ENCODE data around the gene PKP2. TPM values are rescaled to one million over a fixed set of nuclear protein-coding genes. Genes with fewer than 3 reads are reported as not detected.

Gene PKP2
- total RNA-seq, 5 donors from 2014 or later (not counting 1 experiment from before 2014, with no cell fraction given): 0.45 to 1.3 (median 0.93) TPM

DNA sequence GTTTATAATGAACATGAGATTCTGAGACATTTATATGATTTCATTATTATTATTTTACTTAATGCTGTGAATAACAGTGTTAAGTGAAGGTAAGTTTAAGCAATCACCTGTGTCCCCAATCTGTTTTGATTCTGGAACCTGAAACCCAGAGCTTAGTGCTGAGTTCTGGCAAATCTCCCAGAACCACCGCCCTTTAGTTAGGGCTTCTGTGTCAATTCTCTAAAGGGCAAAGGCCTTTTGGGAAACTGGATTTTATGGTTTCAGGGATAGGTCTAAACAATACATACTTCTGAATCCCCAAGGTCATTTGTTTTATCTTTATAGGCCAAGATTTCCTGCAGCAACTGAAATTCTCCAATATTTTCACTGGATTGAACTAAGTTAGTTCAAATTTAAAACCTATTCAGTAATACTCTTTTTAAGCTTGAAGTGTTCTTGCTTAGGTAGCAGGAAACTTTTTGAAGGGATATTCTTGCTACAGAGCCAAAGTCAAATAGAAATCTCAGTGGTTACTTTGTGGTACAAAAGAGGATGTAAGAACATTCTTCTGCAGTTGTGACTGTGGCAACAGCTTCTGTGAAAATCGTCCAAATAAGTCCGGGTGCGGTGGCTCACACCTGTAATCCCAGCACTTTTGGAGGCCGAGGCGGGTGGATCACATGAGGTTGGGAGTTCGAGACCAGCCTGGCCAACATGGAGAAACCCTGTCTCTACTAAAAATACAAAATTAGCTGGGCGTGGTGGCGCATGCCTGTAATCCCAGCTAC lies 10.0 kb upstream of the PKP2 start:
- Mint-ChIP-seq H3K9me3 (peaks cover 0 to under 1% (median 0%) of the 10 kb centered on the region in 3 donors), H3K36me3 (no peaks in the 10 kb centered on the region), H3K4me1 (no peaks in the 10 kb centered on the region), H3K27me3 (peaks cover 12 to 17% of the 10 kb centered on the region in 2 donors), H3K27ac (no peak overlapping the region), H3K4me3 (no peak overlapping the region)
- Histone ChIP-seq H3K4me3 (ENCODE audit: control insufficient read depth in 1 of 2, extremely low read depth in 1 of 2, low read length in 1 of 2) (no peak overlapping the region), H3K9me3 (no peaks in the 10 kb centered on the region), H3K27me3 (replicated peaks in 1 of 2; ENCODE audit: control insufficient read depth in 2 of 2, extremely low read depth in 1 of 2, insufficient read depth in 2 of 2, low read length in 1 of 2) (no peaks in the 10 kb centered on the region), H3K36me3 (ENCODE audit: control insufficient read depth in 2 of 2, extremely low read depth in 1 of 2, insufficient read depth in 1 of 2, low read length in 1 of 2) (no peaks in the 10 kb centered on the region), H3K4me1 (ENCODE audit: control insufficient read depth in 1 of 2, extremely low read depth in 1 of 2, insufficient read depth in 2 of 2, low read length in 2 of 2) (no peaks in the 10 kb centered on the region), H3K27ac (ENCODE audit: low read length) (no peak overlapping the region)
- WGBS (ENCODE audit: insufficient coverage): no CpG with 5 or more reads among the region's 9 CpGs
- DNase-seq (no peak), ATAC-seq (replicated peaks in 1 of 4) (no peak)
- POLR2A ChIA-PET: no interaction called here
- CTCF ChIA-PET: no interaction called here

- H3K9me3 ChIP-seq: no peaks in the 10 kb centered on the region
- H3K4me3 ChIP-seq (ENCODE audit: control insufficient read depth in 1 of 2, extremely low read depth in 1 of 2, low read length in 1 of 2): no peak overlapping the region
- H3K27me3 Mint-ChIP-seq: peaks cover 25 to 28% of the 10 kb centered on the region in 2 donors
- H3K4me3 Mint-ChIP-seq: no peak overlapping the region
- no peaks in the 10 kb centered on the region for H3K36me3 Mint-ChIP-seq
- DNase-seq (no peak), ATAC-seq (replicated peaks in 1 of 4) (no peak)
- no CpG with 5 or more reads among the region's 1 CpG for WGBS (ENCODE audit: insufficient coverage)
- no peaks in the 10 kb centered on the region for H3K4me1 Mint-ChIP-seq
- peaks cover 0 to 3% of the 10 kb centered on the region in 2 experiments for H3K27me3 ChIP-seq (replicated peaks in 1 of 2; ENCODE audit: control insufficient read depth in 2 of 2, extremely low read depth in 1 of 2, insufficient read depth in 2 of 2, low read length in 1 of 2)
- POLR2A ChIA-PET: no interaction called here
- H3K9me3 Mint-ChIP-seq: no peaks in the 10 kb centered on the region
- H3K4me1 ChIP-seq (ENCODE audit: control insufficient read depth in 1 of 2, extremely low read depth in 1 of 2, insufficient read depth in 2 of 2, low read length in 2 of 2): no peaks in the 10 kb centered on the region
- H3K27ac Mint-ChIP-seq: no peak overlapping the region
- no peaks in the 10 kb centered on the region for H3K36me3 ChIP-seq (ENCODE audit: control insufficient read depth in 2 of 2, extremely low read depth in 1 of 2, insufficient read depth in 1 of 2, low read length in 1 of 2)
- no peak overlapping the region for H3K27ac ChIP-seq (ENCODE audit: low read length)
- CTCF ChIA-PET: interaction anchor here in 1 of 2 donors (0.6 kb wide), 1 partner anchor 25 kb away, joined by 3 read pairs; no protein-coding TSS in a partner anchor
These were observed 7.2 kb upstream of the PKP2 start for GRCh38 chr12:32903763-32904162.

- peaks cover 29 to 33% of the 10 kb centered on the region in 2 donors for H3K27me3 Mint-ChIP-seq
- CTCF ChIA-PET: interaction anchor here in 1 of 2 donors (0.6 kb wide), 1 partner anchor 25 kb away, joined by 3 read pairs; no protein-coding TSS in a partner anchor
- POLR2A ChIA-PET: no interaction called here
- H3K4me1 Mint-ChIP-seq: no peaks in the 10 kb centered on the region
- Histone ChIP-seq H3K4me1 (ENCODE audit: control insufficient read depth in 1 of 2, extremely low read depth in 1 of 2, insufficient read depth in 2 of 2, low read length in 2 of 2) (no peaks in the 10 kb centered on the region), H3K36me3 (ENCODE audit: control insufficient read depth in 2 of 2, extremely low read depth in 1 of 2, insufficient read depth in 1 of 2, low read length in 1 of 2) (no peaks in the 10 kb centered on the region), H3K27me3 (replicated peaks in 1 of 2; ENCODE audit: control insufficient read depth in 2 of 2, extremely low read depth in 1 of 2, insufficient read depth in 2 of 2, low read length in 1 of 2) (peaks cover 0 to 3% of the 10 kb centered on the region in 2 experiments), H3K4me3 (ENCODE audit: control insufficient read depth in 1 of 2, extremely low read depth in 1 of 2, low read length in 1 of 2) (no peak overlapping the region), H3K27ac (ENCODE audit: low read length) (no peak overlapping the region), H3K9me3 (no peaks in the 10 kb centered on the region)
- WGBS (ENCODE audit: insufficient coverage): no CpG with 5 or more reads among the region's 1 CpG
- no peak for DNase-seq
- no peak overlapping the region for H3K27ac Mint-ChIP-seq
- no peaks in the 10 kb centered on the region for H3K9me3 Mint-ChIP-seq
- H3K36me3 Mint-ChIP-seq: no peaks in the 10 kb centered on the region
- no peak overlapping the region for H3K4me3 Mint-ChIP-seq
- ATAC-seq (replicated peaks in 1 of 4): no peak
These were observed 6.7 kb upstream of the PKP2 start for GRCh38 chr12:32903318-32903717.

DNA sequence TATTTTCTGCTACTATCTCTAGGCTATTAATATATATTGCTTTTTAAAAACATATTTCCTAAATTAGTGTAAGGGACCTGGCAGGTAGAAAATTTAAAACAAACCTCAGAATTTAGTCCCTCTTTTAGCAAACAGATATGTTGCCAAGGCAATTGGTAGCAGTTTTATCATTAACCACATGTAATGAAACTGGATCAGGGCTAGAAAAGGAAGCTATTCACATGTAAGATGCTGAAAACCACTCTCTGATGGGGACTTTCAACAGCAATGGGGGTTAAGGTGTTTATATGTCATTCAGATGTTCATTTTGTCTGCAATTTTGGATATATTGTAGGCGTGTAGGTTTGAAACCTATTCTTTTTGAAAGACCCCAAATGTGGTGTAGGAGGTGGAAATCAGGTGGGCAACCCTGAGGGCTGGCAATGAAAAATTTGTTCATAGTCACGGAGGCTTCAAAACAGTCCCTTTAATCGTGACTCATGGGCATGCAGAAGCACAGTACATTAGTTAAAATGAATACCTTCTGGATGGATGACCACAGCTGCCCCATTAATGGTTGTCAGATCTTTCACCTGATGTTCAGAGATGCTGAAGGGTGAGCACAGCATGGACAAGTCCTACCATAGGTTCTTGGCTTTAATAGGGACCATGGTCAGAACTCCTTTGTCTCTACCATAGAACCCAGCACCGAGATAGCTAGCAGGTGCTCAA lies 5.9 kb upstream of the PKP2 start:
- ATAC-seq (replicated peaks in 1 of 4) (no peak), DNase-seq (no peak)
- 78% methylated on average over 3 of the region's 4 CpGs for WGBS (ENCODE audit: insufficient coverage)
- Mint-ChIP-seq H3K4me3 (no peak overlapping the region), H3K4me1 (peaks cover 0 to 5% (median 4%) of the 10 kb centered on the region in 3 donors), H3K27me3 (peaks cover 32 to 36% of the 10 kb centered on the region in 2 donors), H3K36me3 (no peaks in the 10 kb centered on the region), H3K27ac (no peak overlapping the region), H3K9me3 (no peaks in the 10 kb centered on the region)
- Histone ChIP-seq H3K4me1 (ENCODE audit: control insufficient read depth in 1 of 2, extremely low read depth in 1 of 2, insufficient read depth in 2 of 2, low read length in 2 of 2) (no peaks in the 10 kb centered on the region), H3K9me3 (no peaks in the 10 kb centered on the region), H3K27ac (ENCODE audit: low read length) (no peak overlapping the region), H3K27me3 (replicated peaks in 1 of 2; ENCODE audit: control insufficient read depth in 2 of 2, extremely low read depth in 1 of 2, insufficient read depth in 2 of 2, low read length in 1 of 2) (peaks cover 0 to 3% of the 10 kb centered on the region in 2 experiments), H3K4me3 (ENCODE audit: control insufficient read depth in 1 of 2, extremely low read depth in 1 of 2, low read length in 1 of 2) (no peak overlapping the region), H3K36me3 (ENCODE audit: control insufficient read depth in 2 of 2, extremely low read depth in 1 of 2, insufficient read depth in 1 of 2, low read length in 1 of 2) (no peaks in the 10 kb centered on the region)
- ChIA-PET POLR2A (no interaction called here), CTCF (no interaction called here)

DNA sequence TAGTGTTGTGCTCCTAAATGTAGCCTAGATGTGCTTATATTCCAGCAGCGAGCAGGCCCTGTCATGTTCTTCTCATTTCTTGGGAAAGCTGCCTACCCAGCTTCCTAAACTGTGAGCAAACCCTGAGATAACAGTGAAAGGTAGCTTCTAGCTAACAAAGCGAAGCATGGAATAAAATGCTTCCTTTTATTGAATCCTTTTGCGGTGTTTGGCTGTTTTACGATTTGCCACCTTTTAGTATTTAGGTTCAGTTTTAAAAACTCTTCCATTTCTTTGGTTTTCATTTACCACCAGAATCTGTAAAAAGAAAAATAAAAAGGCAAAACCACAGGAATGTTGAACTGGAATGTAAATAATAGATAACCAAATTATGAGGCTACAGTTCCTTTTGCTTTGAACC lies 5.0 kb upstream of the PKP2 start:
- Mint-ChIP-seq H3K4me1 (peaks cover 4 to 8% (median 8%) of the 10 kb centered on the region in 3 donors), H3K4me3 (no peak overlapping the region), H3K27me3 (peaks cover 34 to 38% of the 10 kb centered on the region in 2 donors), H3K9me3 (no peaks in the 10 kb centered on the region), H3K36me3 (no peaks in the 10 kb centered on the region), H3K27ac (no peak overlapping the region)
- 100% methylated on average over 1 of the region's 4 CpGs for WGBS (ENCODE audit: insufficient coverage)
- Histone ChIP-seq H3K27me3 (replicated peaks in 1 of 2; ENCODE audit: control insufficient read depth in 2 of 2, extremely low read depth in 1 of 2, insufficient read depth in 2 of 2, low read length in 1 of 2) (peaks cover 0 to 6% of the 10 kb centered on the region in 2 experiments), H3K4me3 (ENCODE audit: control insufficient read depth in 1 of 2, extremely low read depth in 1 of 2, low read length in 1 of 2) (no peak overlapping the region), H3K4me1 (ENCODE audit: control insufficient read depth in 1 of 2, extremely low read depth in 1 of 2, insufficient read depth in 2 of 2, low read length in 2 of 2) (peaks cover 0 to 4% of the 10 kb centered on the region in 2 experiments), H3K36me3 (ENCODE audit: control insufficient read depth in 2 of 2, extremely low read depth in 1 of 2, insufficient read depth in 1 of 2, low read length in 1 of 2) (no peaks in the 10 kb centered on the region), H3K27ac (ENCODE audit: low read length) (no peak overlapping the region), H3K9me3 (no peaks in the 10 kb centered on the region)
- no peak for ATAC-seq (replicated peaks in 1 of 4)
- ChIA-PET CTCF (no interaction called here), POLR2A (no interaction called here)
- no peak for DNase-seq

- Histone ChIP-seq H3K4me3 (ENCODE audit: control insufficient read depth in 1 of 2, extremely low read depth in 1 of 2, low read length in 1 of 2) (no peak overlapping the region), H3K27me3 (replicated peaks in 1 of 2; ENCODE audit: control insufficient read depth in 2 of 2, extremely low read depth in 1 of 2, insufficient read depth in 2 of 2, low read length in 1 of 2) (peaks cover 0 to 16% of the 10 kb centered on the region in 2 experiments), H3K27ac (ENCODE audit: low read length) (no peak overlapping the region), H3K9me3 (no peaks in the 10 kb centered on the region), H3K36me3 (ENCODE audit: control insufficient read depth in 2 of 2, extremely low read depth in 1 of 2, insufficient read depth in 1 of 2, low read length in 1 of 2) (no peaks in the 10 kb centered on the region), H3K4me1 (ENCODE audit: control insufficient read depth in 1 of 2, extremely low read depth in 1 of 2, insufficient read depth in 2 of 2, low read length in 2 of 2) (peaks cover 3 to 13% of the 10 kb centered on the region in 2 experiments)
- DNase-seq (no peak), ATAC-seq (replicated peaks in 1 of 4) (no peak)
- no peak overlapping the region for H3K27ac Mint-ChIP-seq
- peaks cover 52 to 60% of the 10 kb centered on the region in 2 donors for H3K27me3 Mint-ChIP-seq
- H3K36me3 Mint-ChIP-seq: no peaks in the 10 kb centered on the region
- H3K4me3 Mint-ChIP-seq: peak overlapping the region; percentile 66 to 73 (median 66)
- H3K9me3 Mint-ChIP-seq: no peaks in the 10 kb centered on the region
- CTCF ChIA-PET: interaction anchor here (0.7 kb wide), 3 partner anchors 24 to 1622 kb away, joined by 3 read pairs; no protein-coding TSS in a partner anchor
- POLR2A ChIA-PET: no interaction called here
- WGBS (ENCODE audit: insufficient coverage): 100% methylated on average over 2 of the region's 10 CpGs
- peaks cover 19 to 31% (median 26%) of the 10 kb centered on the region in 3 donors for H3K4me1 Mint-ChIP-seq
These were observed 1.4 kb upstream of the PKP2 start for GRCh38 chr12:32897687-32898573.

Data from T-cell (primary cell).